ENCODE data around the gene BRINP3. TPM values are rescaled to one million over a fixed set of nuclear protein-coding genes. Genes with fewer than 3 reads are reported as not detected.

BRINP3 gene
- total RNA-seq, 4 donors from 2014 or later = 5.0 to 30.3 (median 14.1) TPM

DNA sequence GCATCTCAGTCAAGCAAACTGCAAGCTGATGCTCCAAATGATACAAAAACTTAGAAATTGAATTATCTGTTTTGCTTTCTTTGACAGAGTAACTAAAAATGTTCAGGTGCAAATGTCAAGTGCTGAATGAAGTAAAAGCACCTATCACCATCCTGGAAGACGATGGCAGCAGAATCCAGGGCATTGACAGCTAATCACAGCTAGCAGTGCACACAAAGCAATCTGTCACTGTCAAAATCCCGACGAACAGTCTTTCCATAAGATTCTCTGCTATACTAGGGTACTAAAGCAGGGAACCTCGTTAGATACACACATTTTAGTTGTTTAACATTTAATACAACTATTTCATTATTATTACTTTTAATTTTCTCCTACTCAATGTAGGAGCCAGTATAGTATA is 233.3 kb downstream of the BRINP3 start:
- H3K9me3 ChIP-seq = no peaks in the 10 kb centered on the region
- no peaks in the 10 kb centered on the region for H3K4me1 ChIP-seq
- TF ChIP-seq POLR2A (IDR thresholded peaks at IDR 0.05) = no peak
- no peak overlapping the region for H3K27ac ChIP-seq
- H3K4me3 ChIP-seq = no peak overlapping the region
- intact Hi-C loops (cut with DNase I; ENCODE audit: low total_unique reads) (no loop called here), in situ Hi-C loops (cut with MboI; ENCODE audit: low pct_ligation_motif_present in 1 of 4, low pct_unique_long_range_greater_than_20kb in 1 of 4, low sequenced_read_pairs in 3 of 4) (no loop called here)
- WGBS, 2 donors (ENCODE audit: low coverage in 1 of 2) = 57 to 65% methylated on average over 4 of the region's 4 CpGs
- H3K27me3 ChIP-seq = no peaks in the 10 kb centered on the region
- no peaks in the 10 kb centered on the region for H3K36me3 ChIP-seq
- DNase-seq = no peak

DNA sequence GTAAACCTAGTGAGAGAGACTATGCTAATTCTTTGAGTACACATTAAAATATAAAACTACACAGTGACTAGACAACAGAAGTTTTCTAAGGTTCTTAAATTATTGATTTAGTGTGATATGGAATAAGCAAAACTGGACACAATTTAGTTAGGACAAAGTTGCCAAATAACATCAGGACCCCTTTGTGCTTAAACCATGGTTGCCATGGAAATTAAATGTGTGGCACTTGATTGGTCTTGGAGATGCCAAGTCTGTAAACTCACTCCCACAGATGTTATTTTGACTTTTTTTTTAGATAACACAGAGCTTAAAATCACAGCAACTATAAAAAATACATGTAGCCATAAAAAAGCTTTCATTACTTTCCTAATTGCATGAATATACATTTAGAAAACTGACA is 234.6 kb downstream of the BRINP3 start:
- intact Hi-C loops (cut with DNase I; ENCODE audit: low total_unique reads) = no loop called here
- in situ Hi-C loops (cut with MboI; ENCODE audit: low pct_ligation_motif_present in 1 of 4, low pct_unique_long_range_greater_than_20kb in 1 of 4, low sequenced_read_pairs in 3 of 4) = no loop called here

GRCh38 chr1:190226006-190226405 is 251.7 kb downstream of the BRINP3 start:
- in situ Hi-C loops (cut with MboI; ENCODE audit: low pct_ligation_motif_present in 1 of 4, low pct_unique_long_range_greater_than_20kb in 1 of 4, low sequenced_read_pairs in 3 of 4) (no loop called here), intact Hi-C loops (cut with DNase I; ENCODE audit: low total_unique reads) (no loop called here)
- TF ChIP-seq CTCF (IDR thresholded peaks at IDR 0.05) (no peak), POLR2A (IDR thresholded peaks at IDR 0.05) (no peak), EP300 (IDR thresholded peaks at IDR 0.05; ENCODE audit: low read depth) (no peak), POLR2AphosphoS5 (IDR thresholded peaks at IDR 0.05) (no peak)
- H3K27me3 ChIP-seq = no peaks in the 10 kb centered on the region
- H3K36me3 ChIP-seq = no peaks in the 10 kb centered on the region
- DNase-seq = no peak
- no peaks in the 10 kb centered on the region for H3K9me3 ChIP-seq
- WGBS, 2 donors (ENCODE audit: low coverage in 1 of 2) = 52 to 69% methylated on average over 2 of the region's 2 CpGs
- H3K4me3 ChIP-seq = no peak overlapping the region
- H3K27ac ChIP-seq = no peak overlapping the region
- H3K4me1 ChIP-seq = no peaks in the 10 kb centered on the region

More for the DNA sequence above, 234.6 kb downstream of the BRINP3 start:
- Histone ChIP-seq H3K27ac (no peak overlapping the region), H3K9me3 (no peaks in the 10 kb centered on the region), H3K36me3 (no peaks in the 10 kb centered on the region), H3K4me1 (no peaks in the 10 kb centered on the region), H3K4me3 (no peak overlapping the region), H3K27me3 (no peaks in the 10 kb centered on the region)
- DNase-seq = no peak
- TF ChIP-seq CTCF (IDR thresholded peaks at IDR 0.05) = no peak
- TF ChIP-seq POLR2AphosphoS5 (IDR thresholded peaks at IDR 0.05) = no peak
- no peak for TF ChIP-seq EP300 (IDR thresholded peaks at IDR 0.05; ENCODE audit: low read depth)
- TF ChIP-seq POLR2A (IDR thresholded peaks at IDR 0.05) = no peak

DNA sequence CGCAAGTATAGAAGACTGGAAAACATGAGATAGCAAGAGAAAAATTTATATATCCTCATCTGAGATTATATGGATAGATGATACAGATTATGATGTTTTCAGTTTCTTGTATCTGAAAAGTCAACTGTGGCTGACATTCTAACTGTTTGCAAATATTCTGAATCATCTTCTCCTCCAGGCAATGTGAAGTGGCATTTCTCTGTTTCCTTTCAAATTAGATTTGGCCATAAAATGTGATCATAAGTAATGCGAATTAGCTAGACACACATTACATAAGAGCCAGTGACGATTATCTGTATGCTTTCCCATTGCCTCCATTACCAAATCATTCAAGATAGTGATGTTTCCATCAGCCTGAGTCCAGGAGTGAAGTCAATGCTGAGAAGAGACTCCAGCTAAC is 265.2 kb downstream of the BRINP3 start:
- in situ Hi-C loops (cut with MboI; ENCODE audit: low pct_ligation_motif_present in 1 of 4, low pct_unique_long_range_greater_than_20kb in 1 of 4, low sequenced_read_pairs in 3 of 4) (no loop called here), intact Hi-C loops (cut with DNase I; ENCODE audit: low total_unique reads) (no loop called here)
- DNase-seq = no peak
- no peak overlapping the region for H3K27ac ChIP-seq
- TF ChIP-seq POLR2AphosphoS5 (IDR thresholded peaks at IDR 0.05) (no peak), POLR2A (IDR thresholded peaks at IDR 0.05) (no peak), CTCF (IDR thresholded peaks at IDR 0.05) (no peak), EP300 (IDR thresholded peaks at IDR 0.05; ENCODE audit: low read depth) (no peak)
- no peaks in the 10 kb centered on the region for H3K9me3 ChIP-seq
- H3K4me3 ChIP-seq = no peak overlapping the region
- no peaks in the 10 kb centered on the region for H3K36me3 ChIP-seq
- H3K4me1 ChIP-seq = no peaks in the 10 kb centered on the region
- WGBS, 2 donors (ENCODE audit: low coverage in 1 of 2) = 77 to 80% methylated on average over 1 to 3 of the region's 3 CpGs
- no peaks in the 10 kb centered on the region for H3K27me3 ChIP-seq

DNA sequence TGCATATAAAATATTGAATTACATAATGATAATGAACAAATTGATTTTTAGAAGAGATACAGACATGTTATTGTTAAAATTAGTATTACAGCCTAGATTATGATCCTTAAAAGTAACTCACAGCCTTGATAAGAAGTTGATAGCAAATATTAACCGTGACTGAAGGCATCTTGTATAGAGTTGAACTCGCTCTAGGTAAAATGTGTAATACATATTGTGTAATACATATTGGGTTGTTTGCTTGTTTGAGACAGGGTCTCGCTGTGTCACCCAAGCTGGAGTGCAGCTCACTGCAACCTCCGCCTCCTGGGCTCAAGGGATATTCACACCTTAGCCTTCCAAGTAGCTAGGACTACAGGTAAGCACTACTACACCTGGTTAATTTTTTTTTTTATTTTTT is 269.9 kb downstream of the BRINP3 start:
- DNase-seq = no peak
- H3K36me3 ChIP-seq = no peaks in the 10 kb centered on the region
- TF ChIP-seq EP300 (IDR thresholded peaks at IDR 0.05; ENCODE audit: low read depth) (no peak), POLR2AphosphoS5 (IDR thresholded peaks at IDR 0.05) (no peak)
- no peaks in the 10 kb centered on the region for H3K27me3 ChIP-seq
- H3K4me3 ChIP-seq = no peak overlapping the region
- intact Hi-C loops (cut with DNase I; ENCODE audit: low total_unique reads) (no loop called here), in situ Hi-C loops (cut with MboI; ENCODE audit: low pct_ligation_motif_present in 1 of 4, low pct_unique_long_range_greater_than_20kb in 1 of 4, low sequenced_read_pairs in 3 of 4) (no loop called here)
- no peaks in the 10 kb centered on the region for H3K9me3 ChIP-seq
- WGBS, 2 donors (ENCODE audit: low coverage in 1 of 2) = 91 to 92% methylated on average over 2 to 4 of the region's 4 CpGs
- H3K27ac ChIP-seq = no peak overlapping the region
- no peaks in the 10 kb centered on the region for H3K4me1 ChIP-seq

All from transverse colon (tissue), 4 donors.